Loucy (cell line): ENCODE data around the gene ADAMTS10.

ENCODE experiments used
- EZH2phosphoT487 ChIP-seq: fragments of 200-600 bp; IDR thresholded peaks from 2 replicates; pipeline ENCODE4 v1.6.1; 2018; ENCODE audit warnings: antibody characterized with exemption, mild to moderate bottlenecking, moderate library complexity, borderline replicate concordance
- TF ChIP-seq, protein P1 (sequence below): fragments of 200-600 bp; sonication (generic); conservative IDR thresholded peaks from 2 replicates; pipeline ENCODE4 v1.5.1; 2014; ENCODE audit warnings: mild to moderate bottlenecking, antibody characterized with exemption, low read length

- TF ChIP-seq, protein P1, sequence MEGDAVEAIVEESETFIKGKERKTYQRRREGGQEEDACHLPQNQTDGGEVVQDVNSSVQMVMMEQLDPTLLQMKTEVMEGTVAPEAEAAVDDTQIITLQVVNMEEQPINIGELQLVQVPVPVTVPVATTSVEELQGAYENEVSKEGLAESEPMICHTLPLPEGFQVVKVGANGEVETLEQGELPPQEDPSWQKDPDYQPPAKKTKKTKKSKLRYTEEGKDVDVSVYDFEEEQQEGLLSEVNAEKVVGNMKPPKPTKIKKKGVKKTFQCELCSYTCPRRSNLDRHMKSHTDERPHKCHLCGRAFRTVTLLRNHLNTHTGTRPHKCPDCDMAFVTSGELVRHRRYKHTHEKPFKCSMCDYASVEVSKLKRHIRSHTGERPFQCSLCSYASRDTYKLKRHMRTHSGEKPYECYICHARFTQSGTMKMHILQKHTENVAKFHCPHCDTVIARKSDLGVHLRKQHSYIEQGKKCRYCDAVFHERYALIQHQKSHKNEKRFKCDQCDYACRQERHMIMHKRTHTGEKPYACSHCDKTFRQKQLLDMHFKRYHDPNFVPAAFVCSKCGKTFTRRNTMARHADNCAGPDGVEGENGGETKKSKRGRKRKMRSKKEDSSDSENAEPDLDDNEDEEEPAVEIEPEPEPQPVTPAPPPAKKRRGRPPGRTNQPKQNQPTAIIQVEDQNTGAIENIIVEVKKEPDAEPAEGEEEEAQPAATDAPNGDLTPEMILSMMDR: no peak
- TF ChIP-seq EZH2phosphoT487: no peak
Observed at GRCh38 chr19:8609279-8610040, 1.1 kb downstream of the ADAMTS10 start.
